Activated CD8-positive, alpha-beta memory T cell treated with anti-CD3 and anti-CD28 coated beads for 36 hours (primary cell): Measurements from ENCODE around the gene TBC1D22B. TPM values are rescaled to one million over a fixed set of nuclear protein-coding genes. Genes with fewer than 3 reads are reported as not detected.

Experiments used
- CTCF ChIA-PET: fragments of 350-600 bp; sonication (Branson Sonifier 250); formaldehyde crosslinking; loops from one replicate; lab custom pipeline; 2021; ENCODE audit warnings: antibody characterized with exemption; lab: Charles Lee
- POLR2A ChIA-PET: fragments of 350-600 bp; sonication (Branson Sonifier 250); formaldehyde crosslinking; loops from one replicate; lab custom pipeline; 2021; ENCODE audit warnings: antibody characterized with exemption; lab: Charles Lee
- total RNA-seq, 2 experiments: library from RNA; stranded (reverse); gene quantifications; one replicate each; pipeline ENCODE4 v1.2.3, GENCODE V29; 2021

Gene TBC1D22B
- total RNA-seq, 2 experiments from 2014 or later, result 13.1 to 13.3 TPM

DNA sequence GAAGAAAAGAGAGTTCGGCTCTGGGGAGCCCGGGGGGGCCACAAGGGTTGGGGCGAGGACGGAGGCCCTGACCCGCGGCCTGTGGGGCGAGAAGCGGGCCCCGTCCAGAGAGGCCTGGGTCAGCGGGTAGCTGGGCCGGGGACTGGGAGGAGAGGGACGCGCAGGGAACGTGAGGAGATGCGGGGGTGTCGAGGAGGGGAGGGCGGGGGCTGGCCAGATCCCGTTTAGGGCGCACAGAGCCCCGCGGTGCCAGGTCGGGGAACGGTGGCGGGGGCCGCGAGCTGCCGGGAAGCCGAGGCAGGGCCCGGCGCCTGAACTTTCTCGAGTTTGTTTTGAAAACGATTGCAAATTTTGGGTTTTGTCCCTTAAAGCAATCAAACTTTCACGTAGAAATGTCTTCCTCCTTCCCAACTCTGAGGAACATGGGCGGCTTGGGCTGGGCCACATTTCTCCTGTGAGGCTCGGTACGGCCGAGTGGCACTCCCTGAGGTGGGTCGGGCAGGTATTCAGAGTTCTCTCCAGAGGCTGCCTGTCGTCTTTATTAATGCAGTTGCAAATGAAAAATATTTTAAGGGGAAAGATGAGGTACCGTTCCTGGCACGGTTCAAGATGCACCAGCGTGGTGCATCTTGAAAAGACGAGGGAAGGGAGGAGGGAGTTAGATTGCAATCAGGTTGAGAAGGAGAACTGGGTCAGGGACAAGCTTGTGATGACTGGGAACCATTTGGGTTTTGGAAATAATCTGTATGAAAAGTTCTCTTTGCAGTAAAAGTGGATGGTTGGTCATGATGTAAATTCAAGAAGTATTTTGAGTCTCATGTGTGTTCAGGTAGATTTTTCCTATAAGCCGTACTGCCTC, 97.2 kb downstream of the TBC1D22B start:
- CTCF ChIA-PET, result interaction anchor here (0.6 to 1.2 kb wide), 4 partner anchors 27 to 343 kb away, joined by 3 read pairs; partner anchors contain the start of gene MDGA1
- POLR2A ChIA-PET, result interaction anchor here (0.5 to 0.8 kb wide), 4 partner anchors 23 to 1071 kb away, joined by 3 to 4 read pairs (median 3); partner anchors contain the start of gene MDGA1

- ChIA-PET POLR2A (no interaction called here), CTCF (interaction anchor here (1.0 kb wide), 1 partner anchor 110 kb away, joined by 3 read pairs; no protein-coding TSS in a partner anchor)
These were observed 99.7 kb downstream of the TBC1D22B start for GRCh38 chr6:37357288-37357687.

DNA sequence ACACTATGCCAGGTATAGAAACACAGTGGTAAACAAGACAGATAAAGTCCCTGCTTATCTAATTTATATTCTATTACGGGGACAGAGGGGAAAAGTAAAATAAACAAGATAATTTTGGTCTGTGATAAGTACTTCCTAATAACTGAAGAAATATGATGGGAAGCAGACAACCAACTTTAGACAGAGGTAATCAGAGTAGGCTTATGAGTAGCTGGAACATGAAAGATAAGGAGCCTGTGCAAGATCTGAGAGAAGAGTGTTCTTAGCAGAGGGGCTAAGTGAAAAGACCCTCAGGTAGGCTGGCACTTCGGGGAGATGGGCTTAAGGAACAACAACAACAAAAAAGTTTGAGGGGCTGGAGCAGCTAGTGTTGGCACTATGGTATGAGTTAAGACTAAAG, 100.3 kb downstream of the TBC1D22B start:
- POLR2A ChIA-PET, result no interaction called here
- CTCF ChIA-PET, result no interaction called here

DNA sequence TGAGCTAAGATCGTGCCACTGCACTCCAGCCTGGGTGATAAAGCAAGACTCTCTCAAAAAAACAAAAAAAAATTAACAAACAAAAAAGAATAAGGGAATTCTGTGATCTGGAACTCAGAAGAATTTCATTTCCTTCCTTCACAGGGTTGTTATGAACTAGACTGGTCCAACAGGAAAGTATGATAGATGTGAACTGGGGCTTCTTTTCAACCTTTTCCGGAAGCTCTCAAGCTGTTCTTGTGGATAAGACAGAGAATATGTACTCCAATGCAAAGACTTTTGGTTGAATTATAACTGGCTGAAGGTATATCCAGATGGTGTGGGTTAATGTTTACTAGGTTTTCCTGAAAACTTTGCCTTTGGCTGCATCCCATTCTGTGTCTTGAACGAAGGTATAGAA, 101.5 kb downstream of the TBC1D22B start:
- CTCF ChIA-PET, result no interaction called here
- POLR2A ChIA-PET, result no interaction called here

- ChIA-PET CTCF (no interaction called here), POLR2A (no interaction called here)
These were observed 104.7 kb downstream of the TBC1D22B start for GRCh38 chr6:37362101-37362828.

GRCh38 chr6:37365791-37366190, 108.2 kb downstream of the TBC1D22B start:
- CTCF ChIA-PET, result interaction anchor here (1.6 kb wide), 1 partner anchor 348 kb away, joined by 3 read pairs; no protein-coding TSS in a partner anchor
- POLR2A ChIA-PET, result no interaction called here

DNA sequence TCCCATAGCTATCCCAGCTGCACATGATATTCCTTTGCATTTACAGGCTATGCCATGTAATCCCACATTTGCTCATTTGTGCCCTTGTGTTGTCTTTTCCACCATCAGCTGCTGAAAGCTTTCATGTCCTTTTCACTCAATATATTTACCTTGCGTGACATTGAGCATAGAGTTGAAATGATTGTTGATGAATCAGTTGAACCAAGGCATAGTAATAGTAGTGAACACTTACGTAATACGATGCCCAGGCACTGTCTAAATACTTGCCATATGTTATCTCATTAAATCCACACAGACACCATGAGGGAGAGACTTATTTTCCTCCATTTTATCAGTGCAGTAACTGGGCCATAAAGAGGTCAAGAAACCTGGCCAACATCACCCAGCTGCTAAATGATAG, 109.3 kb downstream of the TBC1D22B start:
- CTCF ChIA-PET, result interaction anchor here (1.6 kb wide), 1 partner anchor 349 kb away, joined by 3 read pairs; no protein-coding TSS in a partner anchor

DNA sequence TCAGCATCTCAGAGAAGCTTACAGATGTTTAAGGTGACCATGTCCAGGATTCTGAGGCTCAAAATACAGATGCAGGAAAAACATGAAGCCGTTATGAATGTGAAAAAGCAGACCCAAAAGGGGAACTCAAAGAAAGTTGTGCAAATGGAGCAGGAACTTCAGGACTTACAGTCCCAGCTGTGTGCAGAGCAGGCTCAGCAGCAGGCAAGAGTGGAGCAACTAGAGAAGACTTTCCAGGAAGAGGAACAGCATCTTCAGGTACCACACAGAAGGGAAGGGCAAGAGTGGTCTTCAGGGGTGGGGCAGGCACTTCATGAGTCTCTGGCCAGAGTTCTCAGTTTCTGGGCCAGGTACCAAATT, 111.4 kb downstream of the TBC1D22B start:
- CTCF ChIA-PET, result no interaction called here
- POLR2A ChIA-PET, result no interaction called here

More for the DNA sequence above, 109.3 kb downstream of the TBC1D22B start:
- POLR2A ChIA-PET, result no interaction called here

DNA sequence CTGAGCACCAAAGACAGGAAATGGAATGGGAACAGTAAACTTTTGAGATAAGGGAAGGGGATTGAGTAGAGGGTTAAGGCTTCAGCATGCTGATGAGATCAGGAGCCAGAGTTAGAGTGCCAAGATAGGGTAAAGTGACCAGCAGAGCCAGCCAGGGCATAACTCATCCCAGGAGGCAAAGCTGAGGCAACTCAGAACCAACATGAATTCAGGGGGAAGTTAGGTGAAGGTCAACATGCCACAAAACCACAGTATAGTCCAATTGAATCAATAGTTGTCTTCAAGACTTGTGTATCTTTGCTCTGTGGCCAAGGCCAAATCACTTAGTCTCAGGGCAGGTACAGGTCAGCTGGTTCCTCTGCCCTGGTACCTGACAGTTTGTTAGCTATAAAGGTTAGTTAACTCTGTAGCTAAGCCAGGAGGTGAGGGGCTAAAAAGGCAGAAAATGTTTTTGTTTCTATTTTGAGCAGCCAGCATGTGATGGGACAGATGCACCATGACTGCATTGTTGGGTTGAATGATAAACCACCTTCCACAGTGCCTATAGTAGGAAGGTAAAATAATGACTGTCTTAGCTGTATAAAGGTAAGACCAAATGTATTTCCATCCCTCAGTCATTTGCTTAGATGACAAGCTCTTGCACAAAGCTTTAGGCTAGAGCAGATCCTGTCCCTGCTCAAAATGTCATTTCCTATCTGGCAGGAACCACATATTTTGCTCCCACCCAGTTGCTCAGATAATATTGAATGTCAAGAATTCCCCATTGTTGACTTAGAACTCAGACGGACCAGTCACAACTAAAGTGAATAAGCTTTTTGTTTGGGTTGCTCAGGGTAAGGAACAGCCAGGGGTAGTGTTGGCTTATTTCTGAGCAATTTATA, 112.0 kb downstream of the TBC1D22B start:
- ChIA-PET POLR2A (no interaction called here), CTCF (interaction anchor here (1.5 kb wide), 1 partner anchor 12 kb away, joined by 4 read pairs; no protein-coding TSS in a partner anchor)

- CTCF ChIA-PET, result interaction anchor here (0.8 kb wide), 1 partner anchor 84 kb away, joined by 3 read pairs; no protein-coding TSS in a partner anchor
- POLR2A ChIA-PET, result no interaction called here
These were observed 113.8 kb downstream of the TBC1D22B start for GRCh38 chr6:37371154-37372083.

DNA sequence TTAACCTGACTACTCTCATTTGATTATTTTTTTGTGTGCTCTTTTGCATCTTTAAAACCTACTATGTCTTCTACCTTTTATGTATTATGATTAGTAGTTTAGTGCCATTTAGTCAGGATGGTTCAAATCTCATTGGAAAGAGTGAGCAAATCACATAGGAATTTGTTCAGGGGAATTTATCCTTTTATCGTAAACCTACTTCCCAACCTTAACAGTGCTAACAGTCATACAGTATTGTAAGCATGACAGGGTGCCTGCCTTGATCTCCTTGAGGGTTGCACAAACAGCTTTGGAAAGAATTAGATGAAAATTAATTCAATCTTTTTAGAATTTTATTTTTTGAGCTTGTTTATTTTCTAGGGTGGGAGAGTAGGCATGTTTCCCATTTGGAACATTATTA, 114.5 kb downstream of the TBC1D22B start:
- CTCF ChIA-PET, result interaction anchor here (0.8 kb wide), 1 partner anchor 83 kb away, joined by 3 read pairs; no protein-coding TSS in a partner anchor
- POLR2A ChIA-PET, result no interaction called here

DNA sequence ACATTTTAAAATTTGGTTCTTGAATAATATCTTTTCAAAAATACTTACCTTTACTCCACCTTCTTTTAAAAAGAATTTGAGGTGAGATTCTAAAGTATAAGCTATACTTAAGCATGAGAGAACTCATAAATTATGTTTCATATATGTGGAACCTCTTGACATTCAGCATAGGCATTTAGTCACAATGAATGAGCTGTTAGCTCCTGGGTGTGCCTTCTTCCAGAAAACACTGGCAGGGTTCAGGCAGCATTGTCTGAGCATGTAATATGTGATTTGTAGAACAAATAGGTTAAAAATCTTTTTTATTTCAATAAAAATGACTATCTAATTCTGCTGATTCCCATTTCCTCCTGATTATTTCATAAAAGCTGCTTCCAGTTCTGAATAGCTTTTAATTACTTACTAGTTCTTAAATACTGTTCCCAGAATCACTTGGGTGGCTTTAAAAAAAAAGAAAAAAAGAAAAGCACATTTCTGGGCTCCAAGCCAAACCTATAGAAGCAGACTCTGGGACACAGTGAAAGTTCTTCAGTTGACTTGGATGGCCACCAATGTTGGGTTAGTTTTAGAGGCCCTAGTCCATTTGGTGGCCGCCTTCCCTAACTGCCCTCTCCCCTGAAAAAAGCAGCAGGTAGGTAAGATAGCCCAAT, 116.4 kb downstream of the TBC1D22B start:
- POLR2A ChIA-PET, result no interaction called here
- CTCF ChIA-PET, result no interaction called here

- CTCF ChIA-PET, result interaction anchor here (0.6 kb wide), 1 partner anchor 317 kb away, joined by 3 read pairs; no protein-coding TSS in a partner anchor
- POLR2A ChIA-PET, result no interaction called here
These were observed 117.8 kb downstream of the TBC1D22B start for GRCh38 chr6:37375376-37375775.

GRCh38 chr6:37376078-37376743, 118.6 kb downstream of the TBC1D22B start:
- ChIA-PET CTCF (no interaction called here), POLR2A (no interaction called here)

DNA sequence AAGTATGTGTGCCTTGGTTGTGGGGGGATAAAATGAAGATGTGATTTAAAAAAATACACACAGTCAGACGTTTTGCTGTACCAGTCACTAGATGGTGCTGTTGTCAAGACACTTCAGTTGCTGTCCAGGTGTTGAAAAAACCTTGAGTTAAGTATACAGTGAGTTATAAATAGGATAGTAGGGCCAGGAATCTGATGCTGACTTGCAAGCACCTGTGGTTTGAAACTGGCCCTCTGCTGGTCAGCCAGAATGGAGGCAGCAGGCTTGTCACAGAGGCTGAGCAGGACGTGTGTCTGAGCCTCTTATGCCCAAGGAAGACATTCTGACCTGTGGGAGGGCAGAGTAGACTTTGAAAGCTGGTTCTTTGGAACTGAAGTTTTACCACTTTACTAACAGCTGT, 124.0 kb downstream of the TBC1D22B start:
- ChIA-PET POLR2A (no interaction called here), CTCF (interaction anchor here (1.1 to 1.3 kb wide), 3 partner anchors 11 to 306 kb away, joined by 3 to 4 read pairs (median 3); partner anchors contain the start of gene RNF8)
